ENCODE data around the gene DENND2A. TPM values are rescaled to one million over a fixed set of nuclear protein-coding genes. Genes with fewer than 3 reads are reported as not detected.
A peak's percentile ranks its signal among the peaks of the same experiment; 100 is the strongest.

DENND2A gene
- total RNA-seq, 1 experiment from 2014 or later: 7.3 TPM

DNA sequence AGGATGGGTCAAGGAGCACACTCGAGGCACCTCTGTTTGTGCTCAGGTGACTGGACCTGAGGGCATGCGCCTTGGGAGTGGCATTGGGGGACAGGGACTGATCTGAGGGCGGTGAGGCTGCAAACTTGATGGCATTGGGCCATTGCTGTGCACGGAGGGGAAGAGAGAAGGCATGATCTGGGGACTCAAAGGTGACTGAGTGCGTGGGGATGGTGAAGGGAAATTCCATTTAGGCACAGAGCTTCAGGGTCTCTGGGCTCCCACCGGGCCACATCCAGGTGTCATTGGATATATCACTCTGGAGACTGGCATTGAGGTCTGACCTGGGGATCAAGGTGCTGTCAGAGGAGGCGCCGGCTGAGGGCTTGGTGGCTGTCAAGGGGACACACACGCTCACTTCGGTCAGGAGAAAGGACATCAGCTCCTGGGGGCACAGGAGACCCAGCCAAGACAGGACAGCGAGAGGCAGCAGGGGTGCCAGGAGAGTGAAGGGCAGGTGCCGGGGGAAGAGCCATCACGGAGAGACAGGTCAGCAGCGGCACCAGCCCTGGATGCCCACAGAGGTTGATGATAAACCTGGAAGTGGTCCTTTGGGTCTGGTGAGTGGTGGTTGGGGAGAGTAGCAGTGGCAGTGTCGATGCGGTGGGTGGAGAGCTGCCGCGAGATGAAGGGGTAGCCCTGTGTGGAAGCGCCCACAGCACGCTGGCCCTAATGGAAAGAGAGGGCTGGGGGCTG is 37.6 kb upstream of the DENND2A start:
- H3K27ac ChIP-seq (ENCODE audit: insufficient read length, low read depth, low read length): no peak overlapping the region
- H3K9ac ChIP-seq (ENCODE audit: extremely low read depth, insufficient read length, low read length): no peak overlapping the region
- H3K4ac ChIP-seq (ENCODE audit: low read depth, low read length): no peak overlapping the region
- H3K27me3 ChIP-seq (ENCODE audit: insufficient read depth, low read length): no peaks in the 10 kb centered on the region; the same call in 1 of the 2 replicates
- no peak overlapping the region for H2BK20ac ChIP-seq (ENCODE audit: low read depth, low read length, poor library complexity, severe bottlenecking)
- H4K91ac ChIP-seq (ENCODE audit: insufficient read length, low read depth, low read length): peak overlapping the region; percentile 27
- no peak for DNase-seq
- H2AFZ ChIP-seq (ENCODE audit: low read length): no peak overlapping the region
- Mint-ChIP-seq H3K9me3 (no peaks in the 10 kb centered on the region), H3K36me3 (ENCODE audit: insufficient read depth in 1 of 3, low read depth in 3 of 3) (peaks cover 1 to 27% (median 10%) of the 10 kb centered on the region in 3 experiments; a peak in 6 of 7 replicates), H3K27ac (peak overlapping the region in 1 of 3 experiments; percentile 58; a peak in 2 of 7 replicates), H3K4me3 (no peak overlapping the region; a peak in 1 of 5 replicates), H3K4me1 (peaks cover 7 to 10% of the 10 kb centered on the region in 2 experiments), H3K27me3 (ENCODE audit: low read depth) (peaks cover 3% of the 10 kb centered on the region; the same call in 1 of the 2 replicates)
- no peak overlapping the region for H2BK5ac ChIP-seq (ENCODE audit: insufficient read length, low read length)
- H2BK15ac ChIP-seq (ENCODE audit: low read depth, low read length): no peak overlapping the region
- no peak overlapping the region for H4K5ac ChIP-seq (ENCODE audit: insufficient read length, low read depth, low read length)
- WGBS (ENCODE audit: extremely low coverage, insufficient read length, low lambda C conversion rate): no CpG with 5 or more reads among the region's 20 CpGs
- H2BK12ac ChIP-seq (ENCODE audit: insufficient read length, low read depth, low read length): no peak overlapping the region
- no peak overlapping the region for H2BK120ac ChIP-seq (ENCODE audit: low read depth, low read length, poor library complexity, severe bottlenecking)
- H3T11ph ChIP-seq (ENCODE audit: low read length): no peak overlapping the region
- H3K9me3 ChIP-seq (ENCODE audit: control insufficient read depth, low read depth, low read length): no peaks in the 10 kb centered on the region
- H3K4me1 ChIP-seq (ENCODE audit: insufficient read depth, low read length): no peaks in the 10 kb centered on the region
- H3K56ac ChIP-seq (ENCODE audit: insufficient read length, low read depth, low read length): no peak overlapping the region
- no peaks in the 10 kb centered on the region for H3K79me2 ChIP-seq (ENCODE audit: insufficient read depth, low read length)
- H3K23me2 ChIP-seq (ENCODE audit: insufficient read length, low read depth, low read length, poor library complexity, severe bottlenecking): peaks cover 4% of the 10 kb centered on the region
- H3K18ac ChIP-seq (ENCODE audit: insufficient read length, low read depth, low read length): no peak overlapping the region
- H3K23ac ChIP-seq (ENCODE audit: insufficient read length, low read depth, low read length): no peak overlapping the region
- TF ChIP-seq, protein P1, sequence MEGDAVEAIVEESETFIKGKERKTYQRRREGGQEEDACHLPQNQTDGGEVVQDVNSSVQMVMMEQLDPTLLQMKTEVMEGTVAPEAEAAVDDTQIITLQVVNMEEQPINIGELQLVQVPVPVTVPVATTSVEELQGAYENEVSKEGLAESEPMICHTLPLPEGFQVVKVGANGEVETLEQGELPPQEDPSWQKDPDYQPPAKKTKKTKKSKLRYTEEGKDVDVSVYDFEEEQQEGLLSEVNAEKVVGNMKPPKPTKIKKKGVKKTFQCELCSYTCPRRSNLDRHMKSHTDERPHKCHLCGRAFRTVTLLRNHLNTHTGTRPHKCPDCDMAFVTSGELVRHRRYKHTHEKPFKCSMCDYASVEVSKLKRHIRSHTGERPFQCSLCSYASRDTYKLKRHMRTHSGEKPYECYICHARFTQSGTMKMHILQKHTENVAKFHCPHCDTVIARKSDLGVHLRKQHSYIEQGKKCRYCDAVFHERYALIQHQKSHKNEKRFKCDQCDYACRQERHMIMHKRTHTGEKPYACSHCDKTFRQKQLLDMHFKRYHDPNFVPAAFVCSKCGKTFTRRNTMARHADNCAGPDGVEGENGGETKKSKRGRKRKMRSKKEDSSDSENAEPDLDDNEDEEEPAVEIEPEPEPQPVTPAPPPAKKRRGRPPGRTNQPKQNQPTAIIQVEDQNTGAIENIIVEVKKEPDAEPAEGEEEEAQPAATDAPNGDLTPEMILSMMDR (conservative IDR thresholded peaks at IDR 0.05): no peak
- no peak overlapping the region for H2AK5ac ChIP-seq (ENCODE audit: insufficient read length, low read length)
- H3K14ac ChIP-seq (ENCODE audit: insufficient read depth, low read length): no peak overlapping the region; the same call in 1 of the 2 replicates
- no peak overlapping the region for H3K4me2 ChIP-seq (ENCODE audit: insufficient read depth, insufficient read length, low read length)
- no peaks in the 10 kb centered on the region for H3K79me1 ChIP-seq (ENCODE audit: insufficient read depth, low read depth, low read length, poor library complexity, severe bottlenecking)
- H4K20me1 ChIP-seq (ENCODE audit: control insufficient read depth, insufficient read depth, insufficient read length): no peaks in the 10 kb centered on the region
- H4K8ac ChIP-seq (replicated peaks; ENCODE audit: insufficient read length, low read depth, low read length): no peak overlapping the region
